Raji (cell line): ENCODE measurements around the gene ARHGEF9.

Experiments used
- POLR2A ChIP-seq: IDR thresholded peaks from 2 replicates; pipeline ENCODE4 v1.6.1; 2011; ENCODE audit warnings: low read depth, low read length, control low read depth; ENCODE audit not compliant: insufficient read depth

The ARHGEF9 gene

DNA sequence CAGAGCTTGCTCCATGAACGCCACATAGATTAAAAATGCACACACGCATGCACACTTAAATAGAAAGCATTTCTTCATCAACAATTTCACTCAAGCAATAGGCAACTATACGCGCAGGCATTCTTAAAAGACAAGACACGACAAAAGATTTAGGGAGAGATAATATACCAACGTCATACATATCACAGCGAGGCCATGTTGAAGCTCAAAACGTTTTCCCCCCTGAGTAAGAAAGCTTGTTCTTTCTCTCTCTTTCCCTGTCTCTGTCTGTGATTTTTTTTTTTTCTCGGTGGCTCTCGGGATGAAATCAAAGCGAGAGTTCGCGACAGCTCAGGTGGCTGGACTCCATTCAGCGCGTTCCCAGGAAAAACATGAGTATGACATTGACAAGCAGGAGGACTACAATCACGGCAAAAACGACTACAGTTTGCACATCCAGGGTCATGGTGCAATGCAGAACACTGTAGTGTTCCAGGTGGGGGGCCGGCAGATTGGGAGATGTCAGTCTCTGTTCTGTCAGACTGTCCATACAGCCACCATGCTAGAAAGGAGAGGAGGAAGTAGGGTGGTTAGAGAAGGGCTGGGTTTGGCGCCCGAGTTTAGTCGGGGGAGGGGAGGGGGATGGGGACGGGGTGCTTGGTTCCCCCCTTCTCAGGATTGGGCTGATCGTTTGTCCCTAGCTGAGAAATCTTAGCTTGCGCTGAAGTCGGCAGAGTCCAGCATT, 30.7 kb downstream of the ARHGEF9 start:
- no peak for TF ChIP-seq POLR2A

DNA sequence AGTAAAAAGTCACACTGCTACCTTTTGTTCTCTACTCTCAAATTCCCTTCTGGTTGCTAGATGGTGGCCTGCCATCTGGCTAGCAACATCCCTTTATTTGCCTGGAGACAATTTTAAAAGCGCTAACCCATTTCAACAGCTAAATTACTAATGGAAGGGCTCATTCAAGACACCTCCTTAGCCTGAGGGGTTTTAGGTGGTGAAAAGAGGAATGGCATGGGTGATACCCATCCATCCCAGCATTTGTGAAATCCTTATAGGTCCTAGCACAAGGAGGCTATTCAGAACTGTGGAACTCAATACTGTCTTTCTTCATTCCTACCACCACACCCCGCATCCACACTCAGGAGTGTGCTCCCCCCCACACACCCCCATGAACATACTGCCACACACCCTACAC, 33.5 kb downstream of the ARHGEF9 start:
- TF ChIP-seq POLR2A, result no peak

GRCh38 chrX:63750811-63751210, 34.2 kb downstream of the ARHGEF9 start:
- TF ChIP-seq POLR2A, result no peak

DNA sequence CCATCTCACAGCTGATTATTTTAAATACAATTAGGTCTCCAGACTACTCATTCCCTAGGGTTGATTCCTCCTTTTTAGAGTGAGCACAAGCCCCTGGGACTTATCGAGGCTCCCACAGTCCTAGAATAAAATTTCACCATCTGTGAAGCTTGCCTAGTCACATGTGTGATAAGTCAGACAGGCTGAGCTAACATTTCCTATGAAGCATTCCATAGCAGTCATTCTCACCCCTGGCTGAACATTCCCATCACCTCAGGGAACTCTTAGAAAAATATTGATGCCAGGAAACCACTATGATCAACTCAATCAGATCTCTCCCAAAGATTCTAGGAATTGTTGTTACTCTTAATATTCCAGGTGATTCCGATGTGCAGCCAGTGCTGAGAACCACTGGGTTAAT, 37.7 kb downstream of the ARHGEF9 start:
- no peak for TF ChIP-seq POLR2A

DNA sequence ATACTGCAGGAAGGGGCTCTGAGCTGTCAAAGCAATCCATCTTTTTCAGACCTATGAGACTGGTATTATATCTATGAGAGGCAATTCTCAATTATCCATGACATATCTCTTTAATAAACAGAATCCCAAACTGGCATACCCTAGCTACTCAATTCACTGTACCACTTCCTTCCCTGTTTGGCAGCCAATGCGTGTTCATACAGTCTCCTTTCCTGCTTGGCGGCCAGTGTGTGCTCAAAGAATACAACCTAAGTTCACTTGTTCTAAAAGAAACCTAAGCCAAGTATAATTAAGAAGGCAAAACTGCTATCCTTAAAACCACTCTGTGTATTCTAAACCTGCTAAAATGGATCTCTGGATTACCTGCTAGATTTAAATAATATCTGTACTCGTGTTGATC, 38.3 kb downstream of the ARHGEF9 start:
- no peak for TF ChIP-seq POLR2A

- no peak for TF ChIP-seq POLR2A
Observed at GRCh38 chrX:63746278-63746677, 38.7 kb downstream of the ARHGEF9 start.

DNA sequence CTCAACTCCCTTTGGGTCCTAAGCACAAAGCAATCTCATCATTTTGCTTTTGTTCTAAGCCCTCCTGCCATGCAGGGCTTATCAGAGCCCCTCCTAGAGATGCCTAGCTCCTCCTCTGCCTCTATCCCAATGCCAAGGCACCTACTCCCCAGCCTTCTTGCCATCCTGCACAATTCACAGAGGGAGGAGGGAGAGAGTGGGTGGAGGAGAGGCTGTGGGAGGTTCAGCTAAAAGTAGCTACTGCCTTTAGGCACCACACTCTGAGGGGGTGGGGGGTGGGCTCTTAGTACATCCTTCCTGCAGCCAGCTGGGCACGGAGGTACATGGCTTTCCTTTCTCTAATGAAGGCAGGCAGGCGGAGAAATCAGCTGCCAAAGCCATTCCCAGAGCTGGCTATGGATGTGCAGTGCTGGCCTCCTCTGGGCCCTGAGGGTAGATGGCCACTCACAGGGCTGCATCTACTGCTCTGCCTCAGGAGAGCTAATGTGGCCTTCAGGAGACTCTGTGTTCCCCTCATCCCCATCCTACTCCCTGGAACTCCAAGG, 40.1 kb downstream of the ARHGEF9 start:
- TF ChIP-seq POLR2A, result no peak

DNA sequence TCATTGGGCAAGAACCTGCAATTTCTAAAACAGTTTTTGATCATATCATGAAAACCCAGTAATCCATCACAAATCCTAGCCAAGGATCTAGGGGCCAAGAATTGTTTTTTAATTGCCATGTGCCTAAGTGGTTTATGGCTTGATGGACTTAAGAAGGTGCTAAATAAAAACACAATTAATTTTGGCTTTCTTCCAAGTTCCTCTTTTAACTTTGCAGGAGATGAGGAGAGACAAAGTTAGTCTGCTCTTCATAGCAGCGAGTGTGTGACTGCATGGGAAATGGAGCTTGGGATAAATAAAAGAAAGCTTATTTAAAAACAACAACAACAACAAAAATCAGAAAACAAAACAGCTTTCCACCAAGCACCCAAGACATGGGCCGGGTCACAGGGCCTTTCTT, 41.4 kb downstream of the ARHGEF9 start:
- no peak for TF ChIP-seq POLR2A

- TF ChIP-seq POLR2A, result no peak
Observed at GRCh38 chrX:63740382-63740781, 44.6 kb downstream of the ARHGEF9 start.

- no peak for TF ChIP-seq POLR2A
Observed at GRCh38 chrX:63739885-63740284, 45.1 kb downstream of the ARHGEF9 start.

DNA sequence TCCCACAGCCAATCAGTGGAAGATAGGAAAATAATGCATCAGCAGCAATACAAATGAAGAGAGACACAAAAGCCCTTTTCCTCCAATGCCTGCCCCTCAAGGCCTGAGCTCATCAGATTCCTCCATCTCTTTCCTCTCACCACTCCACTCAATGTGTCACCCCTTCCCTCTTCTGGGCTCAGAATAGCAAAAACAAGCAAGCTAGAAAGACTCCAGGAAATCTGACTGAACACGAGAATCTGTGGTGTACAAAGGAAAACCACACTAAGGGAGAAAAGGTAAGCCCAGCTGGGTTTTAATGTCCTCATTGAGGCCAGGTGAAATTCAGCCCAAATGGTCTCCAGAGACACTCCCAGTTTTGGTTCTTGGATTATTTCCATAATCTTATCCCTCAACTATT, 46.3 kb downstream of the ARHGEF9 start:
- no peak for TF ChIP-seq POLR2A

GRCh38 chrX:63737131-63737921, 47.7 kb downstream of the ARHGEF9 start:
- no peak for TF ChIP-seq POLR2A

- no peak for TF ChIP-seq POLR2A
Observed at GRCh38 chrX:63735882-63736281, 49.1 kb downstream of the ARHGEF9 start.

DNA sequence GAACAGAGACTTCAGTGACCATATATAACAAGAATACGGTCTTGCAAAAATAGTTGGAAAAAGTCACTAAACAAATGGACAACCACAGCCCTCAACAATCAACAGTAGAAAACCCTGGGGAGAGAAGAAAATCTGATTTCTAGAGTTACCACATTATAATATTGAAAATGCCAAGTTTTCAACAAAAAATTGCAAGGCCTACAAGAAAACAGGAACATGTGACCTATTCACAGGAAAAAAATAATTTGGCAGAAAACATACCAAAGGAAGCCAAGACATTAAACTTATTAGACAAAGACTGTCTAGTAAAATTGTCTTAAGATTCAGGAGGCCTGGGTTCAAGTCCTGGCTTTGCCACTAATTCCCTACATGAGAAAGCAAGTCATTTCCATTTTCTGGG, 64.7 kb downstream of the ARHGEF9 start:
- TF ChIP-seq POLR2A, result no peak

DNA sequence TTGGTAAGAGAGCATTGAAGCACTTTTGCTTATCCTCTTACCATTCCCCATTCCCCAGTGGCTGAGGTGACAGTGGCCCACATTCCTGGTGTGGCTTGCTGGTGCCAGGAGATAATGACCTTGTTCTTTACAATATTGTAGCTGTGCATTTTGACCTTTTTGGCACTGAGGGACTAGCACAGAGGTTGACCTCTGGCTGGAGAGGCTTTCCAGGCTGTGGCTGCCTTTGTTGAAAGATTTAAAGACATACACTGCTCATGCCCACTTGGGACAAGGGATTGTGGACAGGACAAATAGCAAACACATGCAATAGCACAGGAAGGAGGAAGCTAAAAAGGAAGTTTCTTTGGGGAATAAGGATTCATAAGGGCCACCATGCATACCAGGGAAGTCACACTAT, 65.4 kb downstream of the ARHGEF9 start:
- TF ChIP-seq POLR2A, result no peak

DNA sequence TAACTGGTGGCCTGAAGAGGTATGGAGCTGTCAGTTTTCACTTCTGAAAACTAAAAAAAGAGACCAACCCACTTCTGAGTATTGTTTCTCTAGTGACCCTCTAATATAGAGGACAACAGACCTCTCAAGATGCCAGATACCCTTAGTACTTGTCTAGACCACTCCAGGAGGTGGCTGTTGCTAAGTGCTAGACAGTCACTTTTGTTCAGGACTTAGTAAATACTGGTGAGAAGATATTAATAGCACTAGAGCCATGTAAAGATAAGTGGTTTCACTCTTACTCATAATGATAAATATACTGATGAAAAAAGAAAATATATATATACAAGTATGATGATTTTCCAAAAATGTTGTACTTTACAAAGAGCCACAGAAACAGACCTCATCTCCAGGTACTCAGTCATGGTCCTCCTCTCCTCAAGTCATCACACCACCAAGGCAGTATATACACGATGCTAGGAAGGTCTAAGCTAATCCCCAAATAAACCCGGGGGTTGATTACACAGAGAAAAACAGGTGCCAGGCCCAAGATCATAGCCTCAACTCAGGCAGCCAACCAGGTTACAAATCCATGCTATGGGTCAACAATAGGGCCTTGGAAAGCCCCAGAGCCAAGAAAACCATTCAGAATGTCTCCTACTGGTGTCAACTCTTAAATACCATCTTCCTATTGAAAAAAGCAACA, 66.9 kb downstream of the ARHGEF9 start:
- no peak for TF ChIP-seq POLR2A
